GM12874 (cell line): ENCODE measurements around the gene CASK.

Experiments used
- TF ChIP-seq, protein P1 (sequence below): IDR thresholded peaks from 2 replicates; pipeline ENCODE4 v1.5.1; 2011; ENCODE audit warnings: low read depth, mild to moderate bottlenecking, control low read depth, low read length, moderate library complexity; ENCODE audit not compliant: insufficient read depth

CASK gene

DNA sequence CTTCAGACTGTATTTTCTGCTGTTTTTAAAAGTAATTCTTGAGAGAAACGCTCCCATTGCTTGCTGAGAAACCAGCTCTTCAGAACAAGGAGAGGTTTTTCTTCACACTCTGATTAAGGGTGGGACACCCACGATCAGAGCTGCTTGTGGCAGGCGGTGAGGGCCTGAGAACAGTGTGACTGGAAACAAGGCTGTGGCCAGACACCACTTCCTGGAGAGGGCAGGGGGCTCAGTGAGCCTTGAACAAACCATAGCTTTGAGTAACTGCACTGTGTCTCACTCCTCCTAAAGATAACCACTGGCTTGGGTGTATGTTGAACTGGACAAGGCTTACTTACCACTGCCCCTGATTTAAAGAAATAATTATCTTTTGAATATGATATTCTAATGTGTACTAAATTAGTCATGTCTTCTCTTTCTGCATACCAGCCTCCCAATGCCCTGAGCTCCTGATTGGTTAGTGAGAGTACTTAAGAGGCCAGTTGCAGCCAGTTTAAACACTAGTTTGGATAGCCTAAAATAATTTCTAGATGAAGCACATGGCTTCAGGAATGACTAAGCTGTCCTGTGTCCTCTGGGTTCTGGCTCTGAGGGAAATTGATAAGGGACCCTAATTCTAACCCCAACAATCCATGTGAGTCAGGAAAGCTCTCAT, 203.1 kb downstream of the CASK start:
- TF ChIP-seq, protein P1, sequence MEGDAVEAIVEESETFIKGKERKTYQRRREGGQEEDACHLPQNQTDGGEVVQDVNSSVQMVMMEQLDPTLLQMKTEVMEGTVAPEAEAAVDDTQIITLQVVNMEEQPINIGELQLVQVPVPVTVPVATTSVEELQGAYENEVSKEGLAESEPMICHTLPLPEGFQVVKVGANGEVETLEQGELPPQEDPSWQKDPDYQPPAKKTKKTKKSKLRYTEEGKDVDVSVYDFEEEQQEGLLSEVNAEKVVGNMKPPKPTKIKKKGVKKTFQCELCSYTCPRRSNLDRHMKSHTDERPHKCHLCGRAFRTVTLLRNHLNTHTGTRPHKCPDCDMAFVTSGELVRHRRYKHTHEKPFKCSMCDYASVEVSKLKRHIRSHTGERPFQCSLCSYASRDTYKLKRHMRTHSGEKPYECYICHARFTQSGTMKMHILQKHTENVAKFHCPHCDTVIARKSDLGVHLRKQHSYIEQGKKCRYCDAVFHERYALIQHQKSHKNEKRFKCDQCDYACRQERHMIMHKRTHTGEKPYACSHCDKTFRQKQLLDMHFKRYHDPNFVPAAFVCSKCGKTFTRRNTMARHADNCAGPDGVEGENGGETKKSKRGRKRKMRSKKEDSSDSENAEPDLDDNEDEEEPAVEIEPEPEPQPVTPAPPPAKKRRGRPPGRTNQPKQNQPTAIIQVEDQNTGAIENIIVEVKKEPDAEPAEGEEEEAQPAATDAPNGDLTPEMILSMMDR = no peak

DNA sequence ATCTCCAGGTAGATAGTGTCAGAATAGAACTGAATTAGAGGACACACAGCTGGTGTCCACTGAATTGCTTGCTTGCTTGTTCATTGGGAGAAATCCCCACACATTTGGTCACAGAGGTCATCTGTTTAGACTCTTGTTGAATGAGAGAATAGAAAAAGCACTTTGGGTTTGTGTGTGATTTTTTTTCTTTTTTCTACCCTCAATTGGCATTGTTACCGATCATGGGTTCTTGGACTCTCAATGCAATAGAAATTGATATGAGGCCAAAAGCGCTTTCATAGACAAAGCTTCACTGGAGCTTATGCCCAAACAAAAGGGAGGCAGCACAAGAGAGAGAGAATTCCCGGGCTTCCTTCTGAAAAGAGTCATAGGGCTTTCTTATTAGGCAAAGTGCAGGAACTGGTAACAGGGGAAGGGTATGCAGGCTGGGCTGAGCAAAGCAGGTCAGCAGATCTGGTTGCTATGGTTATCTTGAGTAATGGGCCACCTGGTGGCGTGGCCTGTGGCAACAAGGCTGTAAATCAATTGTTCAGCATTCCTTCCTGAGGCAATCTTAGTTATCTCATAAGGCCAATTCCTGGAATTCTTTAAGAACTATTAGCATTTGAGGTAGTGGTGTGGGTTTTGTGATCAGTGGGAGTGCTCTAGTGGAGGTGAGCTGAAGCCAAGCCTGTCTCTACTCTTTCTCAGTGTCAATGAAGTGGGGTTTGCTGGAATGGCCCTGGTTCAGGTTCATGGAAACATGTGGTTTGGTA, 204.7 kb downstream of the CASK start:
- TF ChIP-seq, protein P1 = no peak

DNA sequence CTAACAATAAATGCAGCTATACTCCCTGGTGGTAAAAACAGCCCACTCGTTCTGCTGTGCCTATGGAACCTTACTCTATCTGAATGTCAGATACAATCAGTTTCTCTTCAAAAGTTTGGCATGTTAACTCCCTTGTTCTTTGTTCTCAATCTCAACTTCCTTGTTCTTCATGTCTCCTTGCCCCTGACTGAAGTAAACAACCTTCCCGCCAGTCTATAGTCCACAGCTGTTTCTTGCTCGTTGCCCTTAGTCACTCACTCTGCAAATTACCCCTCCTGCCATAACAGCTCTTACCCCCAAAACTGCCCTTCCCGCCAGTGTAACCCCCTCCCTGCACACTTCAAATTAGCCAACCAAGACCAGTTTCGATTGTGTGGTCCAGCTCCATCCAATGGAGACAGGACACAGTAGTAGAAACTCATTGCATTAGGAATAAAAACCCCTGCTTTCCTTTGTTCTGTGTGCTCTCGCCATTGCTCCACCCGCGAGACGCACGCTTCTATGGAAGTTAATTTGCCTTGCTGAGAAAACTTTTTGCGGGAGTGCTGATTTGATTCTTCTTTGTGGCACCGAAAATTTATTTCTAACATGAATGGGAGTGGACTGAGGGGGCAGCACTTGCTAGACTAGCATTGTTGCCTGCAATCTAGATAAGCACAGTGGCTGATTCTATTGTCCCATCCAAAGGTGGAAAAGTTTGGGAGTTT, 206.4 kb downstream of the CASK start:
- TF ChIP-seq, protein P1 = no peak

DNA sequence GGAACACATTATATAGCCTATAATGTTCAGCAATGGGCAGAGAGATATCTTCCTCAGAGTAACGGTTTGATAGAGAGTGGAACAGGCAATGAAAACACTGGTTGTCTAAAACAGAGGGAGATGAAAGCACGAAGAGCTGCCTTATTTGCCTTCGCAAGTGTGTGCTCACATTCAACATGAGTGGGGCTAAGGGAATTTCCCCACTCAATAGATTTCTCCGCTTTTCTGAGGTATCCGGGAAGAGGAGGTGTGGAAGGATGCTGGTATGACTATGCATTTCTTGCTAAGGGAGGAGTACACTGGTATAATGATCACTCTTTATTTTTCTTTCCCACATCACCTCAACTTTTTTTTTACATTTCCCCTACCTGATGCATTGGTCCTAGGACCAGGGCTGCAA, 207.1 kb downstream of the CASK start:
- TF ChIP-seq, protein P1 = no peak

DNA sequence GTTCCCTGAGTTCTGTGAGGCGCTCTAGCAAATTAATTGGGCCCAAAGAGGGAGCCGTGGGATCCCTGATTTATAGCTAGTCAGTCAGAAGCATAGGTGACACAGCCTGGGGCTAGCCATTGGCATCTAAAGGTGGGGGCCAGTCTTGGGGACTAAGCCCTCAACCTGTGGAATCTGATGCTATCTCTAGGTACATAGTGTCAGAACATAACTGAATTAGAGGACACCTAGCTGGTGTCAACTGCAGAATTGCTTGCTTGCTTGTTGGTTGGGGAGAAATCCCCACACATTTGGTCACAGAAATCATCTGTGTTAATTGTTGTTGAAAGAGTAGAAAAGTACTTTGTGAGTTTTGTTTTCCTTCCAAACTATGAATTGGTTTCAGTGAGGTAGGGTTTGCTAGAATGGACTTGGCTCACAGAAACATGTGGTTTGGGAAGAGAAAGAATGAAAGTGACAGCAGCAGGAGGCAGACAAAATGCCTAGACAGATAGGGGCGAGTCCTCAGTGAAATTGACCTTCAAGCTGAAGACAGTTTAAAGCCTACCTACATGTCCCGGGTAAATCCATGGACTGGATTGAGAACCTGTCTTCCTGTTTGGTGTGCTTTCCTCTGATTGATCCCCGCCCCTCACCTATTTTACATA, 212.2 kb downstream of the CASK start:
- TF ChIP-seq, protein P1 = no peak

DNA sequence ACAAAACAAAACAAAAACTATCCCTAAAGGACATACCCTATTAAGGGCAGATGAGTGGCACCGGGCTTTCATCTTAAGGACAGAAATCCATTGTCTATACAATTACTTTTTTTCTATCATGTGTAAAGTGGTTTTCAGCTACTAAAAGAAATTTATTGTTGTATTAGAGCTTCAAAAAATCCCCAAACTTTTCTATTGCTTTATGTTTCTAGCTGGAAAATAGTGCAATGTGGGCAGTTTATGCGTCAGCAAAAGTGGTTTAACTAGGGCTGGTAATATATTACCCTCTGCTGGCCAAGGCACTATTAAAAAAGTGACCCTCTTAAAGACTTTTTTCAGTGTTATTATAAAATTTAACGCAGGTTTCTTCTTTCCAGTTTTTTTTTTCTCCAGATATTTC, 214.9 kb downstream of the CASK start:
- TF ChIP-seq, protein P1 = no peak

DNA sequence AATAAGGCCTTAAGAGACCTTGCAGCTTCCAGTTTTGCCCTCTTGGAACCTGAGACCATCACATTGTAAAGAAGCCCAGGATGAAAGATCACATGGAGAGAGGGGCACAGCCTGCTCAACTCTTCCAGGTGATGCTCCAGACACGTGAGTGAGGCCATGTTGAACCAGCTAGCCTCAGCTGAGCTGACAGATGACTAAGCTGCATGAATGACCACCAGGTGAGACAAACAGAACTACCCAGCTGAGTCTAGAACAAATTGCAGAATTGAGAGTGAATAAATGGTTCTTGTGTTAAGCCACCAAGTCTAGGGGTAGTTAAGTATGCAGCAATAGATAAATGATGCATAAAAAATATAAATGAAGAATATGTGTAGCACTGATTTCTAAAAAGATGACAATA, 216.1 kb downstream of the CASK start:
- TF ChIP-seq, protein P1 = no peak
